ENCODE results near the gene EIPR1. TPM values are rescaled to one million over a fixed set of nuclear protein-coding genes. Genes with fewer than 3 reads are reported as not detected.

Gene EIPR1
- polyA plus RNA-seq, 1 donor from 2014 or later, result 138 TPM

GRCh38 chr2:3188405-3188946 lies 189.1 kb downstream of the EIPR1 start:
- no peak for TF ChIP-seq SMC3 (conservative IDR thresholded peaks at IDR 0.05; ENCODE audit: poor library complexity)
- no peak for TF ChIP-seq CTCF (IDR thresholded peaks at IDR 0.05; ENCODE audit: poor library complexity, severe bottlenecking)
- TF ChIP-seq POLR2AphosphoS5 (IDR thresholded peaks at IDR 0.05), result no peak
- TF ChIP-seq EP300 (conservative IDR thresholded peaks at IDR 0.05; ENCODE audit: poor library complexity, severe bottlenecking), result no peak
- no peak for TF ChIP-seq TAF1 (IDR thresholded peaks at IDR 0.05; ENCODE audit: low read depth)
- no peak for TF ChIP-seq MXI1 (conservative IDR thresholded peaks at IDR 0.05; ENCODE audit: poor library complexity, severe bottlenecking)
- TF ChIP-seq EZH2 (IDR thresholded peaks at IDR 0.05; ENCODE audit: borderline replicate concordance, insufficient read depth, low read length, poor library complexity, severe bottlenecking), result no peak
- no peak for TF ChIP-seq RAD21 (conservative IDR thresholded peaks at IDR 0.05)
- TF ChIP-seq REST (IDR thresholded peaks at IDR 0.05; ENCODE audit: borderline replicate concordance), result no peak
- no peaks in the 10 kb centered on the region for H3K9me2 ChIP-seq (ENCODE audit: insufficient read depth, low read length)
- no peaks in the 10 kb centered on the region for H3K79me2 ChIP-seq (replicated peaks; ENCODE audit: insufficient read depth, low read length)
- H2AFZ ChIP-seq (ENCODE audit: low read depth, low read length), result no peak overlapping the region
- no peaks in the 10 kb centered on the region for H3K9me3 ChIP-seq (ENCODE audit: low read length)
- no peaks in the 10 kb centered on the region for H3K27me3 ChIP-seq (ENCODE audit: insufficient read depth, low read depth, low read length)
- H3K4me3 ChIP-seq (ENCODE audit: low read length), result no peak overlapping the region
- H3K36me3 ChIP-seq (ENCODE audit: insufficient read depth, low read length), result no peaks in the 10 kb centered on the region
- no peaks in the 10 kb centered on the region for H4K20me1 ChIP-seq (ENCODE audit: insufficient read depth)
- no peak overlapping the region for H3K4me2 ChIP-seq (ENCODE audit: low read length)
- H3F3A ChIP-seq (ENCODE audit: insufficient read depth, low read length, poor library complexity, severe bottlenecking), result no peaks in the 10 kb centered on the region
- H3K27ac ChIP-seq (ENCODE audit: low read length), result no peak overlapping the region
- no peak overlapping the region for H3K9ac ChIP-seq (ENCODE audit: low read length)

GRCh38 chr2:3187467-3187866 lies 190.2 kb downstream of the EIPR1 start:
- TF ChIP-seq EZH2 (IDR thresholded peaks at IDR 0.05; ENCODE audit: borderline replicate concordance, insufficient read depth, low read length, poor library complexity, severe bottlenecking), result no peak
- TF ChIP-seq REST (IDR thresholded peaks at IDR 0.05; ENCODE audit: borderline replicate concordance), result no peak
- Histone ChIP-seq H3K79me2 (replicated peaks; ENCODE audit: insufficient read depth, low read length) (no peaks in the 10 kb centered on the region), H3K9me2 (ENCODE audit: insufficient read depth, low read length) (no peaks in the 10 kb centered on the region), H3K36me3 (ENCODE audit: insufficient read depth, low read length) (no peaks in the 10 kb centered on the region), H4K20me1 (ENCODE audit: insufficient read depth) (no peaks in the 10 kb centered on the region), H3K9ac (ENCODE audit: low read length) (no peak overlapping the region), H2AFZ (ENCODE audit: low read depth, low read length) (no peak overlapping the region), H3K9me3 (ENCODE audit: low read length) (no peaks in the 10 kb centered on the region), H3K27ac (ENCODE audit: low read length) (no peak overlapping the region), H3K27me3 (ENCODE audit: insufficient read depth, low read depth, low read length) (no peaks in the 10 kb centered on the region), H3K4me2 (ENCODE audit: low read length) (no peak overlapping the region), H3K4me3 (ENCODE audit: low read length) (no peak overlapping the region), H3F3A (ENCODE audit: insufficient read depth, low read length, poor library complexity, severe bottlenecking) (no peaks in the 10 kb centered on the region)

Measured in neural cell (in vitro differentiated cells).